HepG2 (cell line): ENCODE results near the gene POLR3F. TPM values are rescaled to one million over a fixed set of nuclear protein-coding genes. Genes with fewer than 3 reads are reported as not detected.

Experiments used
- HMGXB4 ChIP-seq, 2 experiments: sonication (generic) in 1 of 2; formaldehyde crosslinking in 1 of 2; IDR thresholded peaks; 2 replicates each; pipeline versions ENCODE4 v1.4.0 to v1.6.1; 2018 to 2020; ENCODE audit warnings: missing genetic modification reagents in 2 of 2, borderline replicate concordance in 1 of 2, low read depth in 1 of 2, mild to moderate bottlenecking in 1 of 2, missing biosample characterization in 1 of 2
- KDM2A ChIP-seq: sonication (generic); formaldehyde crosslinking; IDR thresholded peaks from 2 replicates; pipeline ENCODE4 v1.4.0; 2020; ENCODE audit warnings: low read depth, missing genetic modification reagents, borderline replicate concordance
- RBFOX2 ChIP-seq: fragments of 200-400 bp; formaldehyde crosslinking; IDR thresholded peaks from 2 replicates; pipeline ENCODE4 v1.6.1; 2017; ENCODE audit warnings: low read depth, mild to moderate bottlenecking, low read length
- SALL2 ChIP-seq: sonication (generic); formaldehyde crosslinking; IDR thresholded peaks from 2 replicates; pipeline ENCODE4 v1.8.1; 2023; ENCODE audit warnings: mild to moderate bottlenecking, missing genetic modification reagents, inconsistent platforms
- SMAD3 ChIP-seq: sonication (generic); formaldehyde crosslinking; IDR thresholded peaks from 2 replicates; pipeline ENCODE4 v1.4.0; 2020; ENCODE audit warnings: missing genetic modification reagents
- STAT6 ChIP-seq: sonication (generic); formaldehyde crosslinking; IDR thresholded peaks from 2 replicates; pipeline ENCODE4 v1.4.0; 2020; ENCODE audit warnings: missing genetic modification reagents, mild to moderate bottlenecking, borderline replicate concordance
- ZBTB3 ChIP-seq: sonication (generic); formaldehyde crosslinking; IDR thresholded peaks from 2 replicates; pipeline ENCODE4 v1.4.0; 2020; ENCODE audit warnings: low read depth, mild to moderate bottlenecking, moderate library complexity, missing genetic modification reagents, borderline replicate concordance
- ZNF318 ChIP-seq: sonication (generic); formaldehyde crosslinking; IDR thresholded peaks from 2 replicates; pipeline ENCODE4 v1.4.0; 2020; ENCODE audit warnings: mild to moderate bottlenecking, missing genetic modification reagents
- ZNF562 ChIP-seq: sonication (generic); formaldehyde crosslinking; IDR thresholded peaks from 2 replicates; pipeline ENCODE4 v1.8.0; 2022; ENCODE audit warnings: missing genetic modification reagents, borderline replicate concordance
- polyA plus RNA-seq, 8 experiments: library from polyadenylated mRNA; depleted of rRNA in 3 of 8; stranded (reverse) in 7 of 8; unstranded in 1 of 8; fragments of >200 nt; fragmentation: Illumina TruSeq in 4 of 8; extraction: Trizol in 4 of 8; gene quantifications; 2 replicates each; pipeline versions ENCODE4 v1.2.1 to v1.2.3, GENCODE V29; 2011 to 2016; ENCODE audit warnings: low read depth in 4 of 8, missing spikeins in 1 of 8, mixed read lengths in 1 of 8; ENCODE audit not compliant: insufficient read depth in 1 of 8
- total RNA-seq, 5 experiments: library from RNA; depleted of rRNA; stranded (reverse); fragments of >200 nt; fragmentation: Illumina TruSeq; extraction: Trizol; gene quantifications; 2 replicates each; pipeline ENCODE4 v1.2.3, GENCODE V29; 2016; ENCODE audit warnings: low read depth in 1 of 5
- TF ChIP-seq, protein P1 (sequence below): IDR thresholded peaks from 2 replicates; pipeline ENCODE4 v1.6.1; 2016; ENCODE audit warnings: mild to moderate bottlenecking
- TF ChIP-seq, protein P2 (sequence below): sonication (generic); formaldehyde crosslinking; IDR thresholded peaks from 2 replicates; pipeline ENCODE4 v1.5.0; 2020; ENCODE audit warnings: missing genetic modification reagents, mild to moderate bottlenecking, borderline replicate concordance

Gene POLR3F
- total and polyA plus RNA-seq, 2 of the 13 experiments (the other 11 are each of a cell fraction or from before 2014, with no cell fraction given): 11.7 to 25.5 TPM

- TF ChIP-seq ZBTB3 (CRISPR knock-in tag) (0 out of 2 replicates have a peak, but pooled peaks have one; percentile 57), SMAD3 (CRISPR knock-in tag) (peak; percentile 81), SALL2 (CRISPR knock-in tag) (peak; percentile 75; the same call in 1 of the 2 replicates), KDM2A (CRISPR knock-in tag) (peak; percentile 96), ZNF562 (CRISPR knock-in tag) (no peak), RBFOX2 (peak; percentile 94), STAT6 (CRISPR knock-in tag) (peak; percentile 65; the same call in 1 of the 2 replicates), ZNF318 (CRISPR knock-in tag) (peak; percentile 87; the same call in 1 of the 2 replicates), HMGXB4 (CRISPR knock-in tag; IDR thresholded peaks at IDR 0.05; ENCODE audit: borderline replicate concordance in 1 of 2, low read depth in 1 of 2) (peak; percentile 94)
- TF ChIP-seq, protein P1, sequence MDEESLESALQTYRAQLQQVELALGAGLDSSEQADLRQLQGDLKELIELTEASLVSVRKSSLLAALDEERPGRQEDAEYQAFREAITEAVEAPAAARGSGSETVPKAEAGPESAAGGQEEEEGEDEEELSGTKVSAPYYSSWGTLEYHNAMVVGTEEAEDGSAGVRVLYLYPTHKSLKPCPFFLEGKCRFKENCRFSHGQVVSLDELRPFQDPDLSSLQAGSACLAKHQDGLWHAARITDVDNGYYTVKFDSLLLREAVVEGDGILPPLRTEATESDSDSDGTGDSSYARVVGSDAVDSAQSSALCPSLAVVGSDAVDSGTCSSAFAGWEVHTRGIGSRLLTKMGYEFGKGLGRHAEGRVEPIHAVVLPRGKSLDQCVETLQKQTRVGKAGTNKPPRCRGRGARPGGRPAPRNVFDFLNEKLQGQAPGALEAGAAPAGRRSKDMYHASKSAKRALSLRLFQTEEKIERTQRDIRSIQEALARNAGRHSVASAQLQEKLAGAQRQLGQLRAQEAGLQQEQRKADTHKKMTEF: peak; percentile 74
- TF ChIP-seq, protein P2, sequence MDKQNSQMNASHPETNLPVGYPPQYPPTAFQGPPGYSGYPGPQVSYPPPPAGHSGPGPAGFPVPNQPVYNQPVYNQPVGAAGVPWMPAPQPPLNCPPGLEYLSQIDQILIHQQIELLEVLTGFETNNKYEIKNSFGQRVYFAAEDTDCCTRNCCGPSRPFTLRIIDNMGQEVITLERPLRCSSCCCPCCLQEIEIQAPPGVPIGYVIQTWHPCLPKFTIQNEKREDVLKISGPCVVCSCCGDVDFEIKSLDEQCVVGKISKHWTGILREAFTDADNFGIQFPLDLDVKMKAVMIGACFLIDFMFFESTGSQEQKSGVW (CRISPR knock-in tag): no peak
Measured at GRCh38 chr20:18496740-18497592, 29.8 kb downstream of the POLR3F start, which contains the start of gene RBBP9 (continued).
